WERI-Rb-1 (cell line): ENCODE results near the gene PTPN14.

ENCODE experiments used
- DNase-seq: peaks from one replicate; pipeline ENCODE4 v3.0.0-alpha.2; 2020
- H3K27ac ChIP-seq: fragments of 250-450 bp; sonication (Bioruptor Pico); 2 replicates; pipeline ENCODE4 v1.5.1; 2020; ENCODE audit warnings: mild to moderate bottlenecking, moderate library complexity
- H3K27me3 ChIP-seq: fragments of 250-450 bp; sonication (Bioruptor Pico); 2 replicates; pipeline ENCODE4 v1.5.1; 2021; ENCODE audit warnings: mild to moderate bottlenecking, low read depth, moderate library complexity; ENCODE audit not compliant: insufficient read depth, severe bottlenecking
- H3K36me3 ChIP-seq: fragments of 250-450 bp; sonication (Bioruptor Pico); 2 replicates; pipeline ENCODE4 v1.5.1; 2020; ENCODE audit warnings: mild to moderate bottlenecking, moderate library complexity
- H3K4me3 ChIP-seq: 2 replicates; pipeline ENCODE4 v1.5.1; 2011; ENCODE audit warnings: low read depth, mild to moderate bottlenecking, control low read depth, low read length
- H3K9me3 ChIP-seq: fragments of 250-450 bp; sonication (Bioruptor Pico); 2 replicates; pipeline ENCODE4 v1.5.1; 2021; ENCODE audit warnings: mild to moderate bottlenecking, moderate library complexity; ENCODE audit not compliant: severe bottlenecking
- TF ChIP-seq, protein P1 (sequence below): IDR thresholded peaks from 2 replicates; pipeline ENCODE4 v1.5.1; 2011; ENCODE audit warnings: low read depth, mild to moderate bottlenecking, control low read depth, inconsistent platforms, low read length

The PTPN14 gene

GRCh38 chr1:214473862-214474261 is 77.5 kb downstream of the PTPN14 start:
- Histone ChIP-seq H3K9me3 (no peaks in the 10 kb centered on the region), H3K4me3 (no peak overlapping the region), H3K27me3 (no peaks in the 10 kb centered on the region), H3K27ac (no peak overlapping the region), H3K36me3 (no peaks in the 10 kb centered on the region)
- TF ChIP-seq, protein P1, sequence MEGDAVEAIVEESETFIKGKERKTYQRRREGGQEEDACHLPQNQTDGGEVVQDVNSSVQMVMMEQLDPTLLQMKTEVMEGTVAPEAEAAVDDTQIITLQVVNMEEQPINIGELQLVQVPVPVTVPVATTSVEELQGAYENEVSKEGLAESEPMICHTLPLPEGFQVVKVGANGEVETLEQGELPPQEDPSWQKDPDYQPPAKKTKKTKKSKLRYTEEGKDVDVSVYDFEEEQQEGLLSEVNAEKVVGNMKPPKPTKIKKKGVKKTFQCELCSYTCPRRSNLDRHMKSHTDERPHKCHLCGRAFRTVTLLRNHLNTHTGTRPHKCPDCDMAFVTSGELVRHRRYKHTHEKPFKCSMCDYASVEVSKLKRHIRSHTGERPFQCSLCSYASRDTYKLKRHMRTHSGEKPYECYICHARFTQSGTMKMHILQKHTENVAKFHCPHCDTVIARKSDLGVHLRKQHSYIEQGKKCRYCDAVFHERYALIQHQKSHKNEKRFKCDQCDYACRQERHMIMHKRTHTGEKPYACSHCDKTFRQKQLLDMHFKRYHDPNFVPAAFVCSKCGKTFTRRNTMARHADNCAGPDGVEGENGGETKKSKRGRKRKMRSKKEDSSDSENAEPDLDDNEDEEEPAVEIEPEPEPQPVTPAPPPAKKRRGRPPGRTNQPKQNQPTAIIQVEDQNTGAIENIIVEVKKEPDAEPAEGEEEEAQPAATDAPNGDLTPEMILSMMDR, result no peak
- no peak for DNase-seq

GRCh38 chr1:214473387-214473786 is 78.0 kb downstream of the PTPN14 start:
- TF ChIP-seq, protein P1, result no peak
- Histone ChIP-seq H3K36me3 (no peaks in the 10 kb centered on the region), H3K27me3 (no peaks in the 10 kb centered on the region), H3K4me3 (no peak overlapping the region), H3K27ac (no peak overlapping the region), H3K9me3 (no peaks in the 10 kb centered on the region)
- no peak for DNase-seq

GRCh38 chr1:214472364-214472763 is 79.0 kb downstream of the PTPN14 start:
- no peaks in the 10 kb centered on the region for H3K36me3 ChIP-seq
- no peak overlapping the region for H3K27ac ChIP-seq
- no peaks in the 10 kb centered on the region for H3K9me3 ChIP-seq
- TF ChIP-seq, protein P1, result no peak
- DNase-seq, result no peak
- H3K27me3 ChIP-seq, result no peaks in the 10 kb centered on the region
- no peak overlapping the region for H3K4me3 ChIP-seq

DNA sequence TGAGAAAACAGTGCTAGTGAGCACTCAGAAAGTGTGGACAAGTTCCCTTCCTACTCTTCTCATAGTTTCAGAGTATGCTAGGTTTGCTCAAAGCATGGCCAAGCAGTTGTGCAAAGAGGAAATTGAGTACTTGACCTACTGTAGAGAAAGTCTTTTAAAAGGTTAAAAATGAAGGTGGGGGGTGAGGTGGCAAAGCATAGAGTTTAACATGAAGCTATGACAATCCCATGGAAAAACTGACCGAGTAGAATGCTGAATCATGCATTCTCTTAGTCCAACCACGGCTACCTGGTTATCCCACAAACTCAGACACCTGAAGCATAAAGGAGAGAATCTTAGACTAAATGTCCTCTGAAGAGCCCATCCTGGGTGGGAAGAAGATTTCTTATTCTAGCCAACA is 79.9 kb downstream of the PTPN14 start:
- no peaks in the 10 kb centered on the region for H3K9me3 ChIP-seq
- no peak overlapping the region for H3K4me3 ChIP-seq
- H3K27me3 ChIP-seq, result no peaks in the 10 kb centered on the region
- no peaks in the 10 kb centered on the region for H3K36me3 ChIP-seq
- no peak for DNase-seq
- TF ChIP-seq, protein P1, result no peak
- no peak overlapping the region for H3K27ac ChIP-seq

GRCh38 chr1:214470132-214470531 is 81.3 kb downstream of the PTPN14 start:
- H3K9me3 ChIP-seq, result no peaks in the 10 kb centered on the region
- TF ChIP-seq, protein P1, result no peak
- DNase-seq, result no peak
- H3K36me3 ChIP-seq, result no peaks in the 10 kb centered on the region
- H3K27me3 ChIP-seq, result no peaks in the 10 kb centered on the region
- no peak overlapping the region for H3K4me3 ChIP-seq
- no peak overlapping the region for H3K27ac ChIP-seq

DNA sequence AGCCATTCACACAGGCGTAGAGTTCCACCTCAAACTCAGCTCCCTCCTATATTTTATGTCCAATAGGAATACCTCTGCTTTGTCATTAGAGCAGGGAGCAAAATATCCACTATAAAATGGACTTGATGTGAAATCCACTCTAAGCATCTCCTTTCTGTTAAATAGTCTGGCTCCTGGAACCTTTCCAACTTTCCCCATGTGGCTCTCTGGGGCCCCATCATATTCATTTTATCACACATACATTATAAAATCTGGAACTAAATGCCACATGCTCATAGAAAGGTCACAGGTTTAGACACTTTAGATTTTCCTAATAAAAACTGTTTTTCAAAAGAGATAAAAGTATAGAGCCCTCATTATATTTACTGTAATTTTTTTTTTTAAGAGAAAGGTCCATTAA is 82.1 kb downstream of the PTPN14 start:
- H3K9me3 ChIP-seq, result no peaks in the 10 kb centered on the region
- H3K36me3 ChIP-seq, result no peaks in the 10 kb centered on the region
- no peak overlapping the region for H3K27ac ChIP-seq
- DNase-seq, result no peak
- H3K4me3 ChIP-seq, result no peak overlapping the region
- H3K27me3 ChIP-seq, result no peaks in the 10 kb centered on the region
- TF ChIP-seq, protein P1, result no peak
